ENCODE measurements around the gene IRAK2. TPM values are rescaled to one million over a fixed set of nuclear protein-coding genes. Genes with fewer than 3 reads are reported as not detected.
"Not testable (repeated sequence)": the region's sequence is repeated elsewhere in the genome, so short reads cannot be mapped to it uniquely, and the experiment has no call there.

IRAK2 gene
- total and polyA plus RNA-seq, 3 donors from 2014 or later: 2.1 to 3.8 (median 3.7) TPM

GRCh38 chr3:10119376-10119775 lies 45.3 kb upstream of the IRAK2 start:
- H3K4me3 ChIP-seq: no peak overlapping the region
- TF ChIP-seq POLR2A (IDR thresholded peaks at IDR 0.05): no peak
- TF ChIP-seq, protein P1, sequence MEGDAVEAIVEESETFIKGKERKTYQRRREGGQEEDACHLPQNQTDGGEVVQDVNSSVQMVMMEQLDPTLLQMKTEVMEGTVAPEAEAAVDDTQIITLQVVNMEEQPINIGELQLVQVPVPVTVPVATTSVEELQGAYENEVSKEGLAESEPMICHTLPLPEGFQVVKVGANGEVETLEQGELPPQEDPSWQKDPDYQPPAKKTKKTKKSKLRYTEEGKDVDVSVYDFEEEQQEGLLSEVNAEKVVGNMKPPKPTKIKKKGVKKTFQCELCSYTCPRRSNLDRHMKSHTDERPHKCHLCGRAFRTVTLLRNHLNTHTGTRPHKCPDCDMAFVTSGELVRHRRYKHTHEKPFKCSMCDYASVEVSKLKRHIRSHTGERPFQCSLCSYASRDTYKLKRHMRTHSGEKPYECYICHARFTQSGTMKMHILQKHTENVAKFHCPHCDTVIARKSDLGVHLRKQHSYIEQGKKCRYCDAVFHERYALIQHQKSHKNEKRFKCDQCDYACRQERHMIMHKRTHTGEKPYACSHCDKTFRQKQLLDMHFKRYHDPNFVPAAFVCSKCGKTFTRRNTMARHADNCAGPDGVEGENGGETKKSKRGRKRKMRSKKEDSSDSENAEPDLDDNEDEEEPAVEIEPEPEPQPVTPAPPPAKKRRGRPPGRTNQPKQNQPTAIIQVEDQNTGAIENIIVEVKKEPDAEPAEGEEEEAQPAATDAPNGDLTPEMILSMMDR (IDR thresholded peaks at IDR 0.05): no peak

DNA sequence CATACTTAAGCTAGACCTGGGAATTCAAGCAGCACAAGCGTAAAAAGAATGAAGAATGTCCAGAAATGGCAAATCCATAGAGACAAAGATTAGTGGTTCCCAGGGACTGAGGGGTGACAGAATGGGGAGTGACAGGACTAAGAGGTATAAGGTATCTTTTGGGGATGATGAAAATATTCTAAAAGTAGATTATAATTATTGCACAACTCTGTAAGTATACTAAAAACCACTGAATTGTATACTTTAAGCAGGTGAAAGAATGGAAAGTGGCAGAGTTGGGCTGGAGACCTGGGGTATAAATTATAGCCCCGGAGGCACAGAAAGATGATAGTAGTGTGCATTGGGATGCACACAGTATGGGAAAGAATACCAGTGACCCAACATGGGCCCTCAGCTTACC lies 43.7 kb upstream of the IRAK2 start:
- 88 to 91% methylated on average over 2 of the region's 2 CpGs for WGBS, 2 donors
- no peaks in the 10 kb centered on the region for H3K36me3 ChIP-seq (ENCODE audit: low read depth, missing control alignments)
- no peak overlapping the region for H3K27ac ChIP-seq
- H3K27me3 ChIP-seq: no peaks in the 10 kb centered on the region
- TF ChIP-seq POLR2A (IDR thresholded peaks at IDR 0.05): no peak
- TF ChIP-seq, protein P1 (IDR thresholded peaks at IDR 0.05): no peak
- intact Hi-C loops (cut with DNase I; ENCODE audit: low total_unique reads): no loop called here
- peaks cover 18% of the 10 kb centered on the region for H3K4me1 ChIP-seq
- no peak overlapping the region for H3K4me3 ChIP-seq
- H3K9me3 ChIP-seq: no peaks in the 10 kb centered on the region
- no peak for DNase-seq

More at GRCh38 chr3:10119376-10119775, 45.3 kb upstream of the IRAK2 start:
- H3K4me1 ChIP-seq: peaks cover 18% of the 10 kb centered on the region
- H3K9me3 ChIP-seq: no peaks in the 10 kb centered on the region
- no peak for DNase-seq
- peak overlapping the region in 1 of 2 donors; percentile 44 for H3K27ac ChIP-seq
- 64 to 74% methylated on average over 4 of the region's 4 CpGs for WGBS, 2 donors
- intact Hi-C loops (cut with DNase I; ENCODE audit: low total_unique reads): no loop called here
- no peaks in the 10 kb centered on the region for H3K27me3 ChIP-seq
- no peaks in the 10 kb centered on the region for H3K36me3 ChIP-seq (ENCODE audit: low read depth, missing control alignments)

DNA sequence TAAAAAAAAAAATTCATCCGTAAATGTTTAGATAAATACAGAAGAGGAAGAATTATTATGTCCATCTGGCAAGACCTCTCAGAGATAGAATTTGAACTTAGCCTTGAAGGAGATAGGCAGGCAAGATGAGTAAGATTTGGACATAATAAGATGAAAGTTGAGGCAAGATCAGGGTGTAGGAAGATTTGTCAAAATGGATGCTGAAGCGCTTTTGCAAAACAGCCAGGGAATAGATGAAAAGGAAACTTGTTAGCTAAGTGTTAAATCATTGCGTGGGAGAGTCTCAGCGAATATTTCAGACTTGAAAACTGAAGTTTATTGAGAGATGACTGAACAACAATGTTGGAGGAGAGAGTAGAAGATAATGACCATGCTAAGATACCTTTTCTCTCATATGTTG lies 42.0 kb upstream of the IRAK2 start:
- TF ChIP-seq POLR2A (IDR thresholded peaks at IDR 0.05): no peak
- TF ChIP-seq, protein P1 (IDR thresholded peaks at IDR 0.05): no peak
- no peaks in the 10 kb centered on the region for H3K36me3 ChIP-seq (ENCODE audit: low read depth, missing control alignments)
- H3K9me3 ChIP-seq: no peaks in the 10 kb centered on the region
- H3K27ac ChIP-seq: no peak overlapping the region
- 49 to 69% methylated on average over 4 of the region's 4 CpGs for WGBS, 2 donors
- no peak overlapping the region for H3K4me3 ChIP-seq
- no peak for DNase-seq
- intact Hi-C loops (cut with DNase I; ENCODE audit: low total_unique reads): no loop called here
- peaks cover 10% of the 10 kb centered on the region for H3K4me1 ChIP-seq
- no peaks in the 10 kb centered on the region for H3K27me3 ChIP-seq

- H3K4me3 ChIP-seq; H3K4me1 ChIP-seq; H3K9me3 ChIP-seq; intact Hi-C loops (cut with DNase I; ENCODE audit: low total_unique reads); H3K36me3 ChIP-seq (ENCODE audit: low read depth, missing control alignments); H3K27ac ChIP-seq; H3K27me3 ChIP-seq: not testable (repeated sequence)
- DNase-seq: peak; percentile 63
- WGBS, 2 donors: 85 to 87% methylated on average over 9 of the region's 9 CpGs
Measured at GRCh38 chr3:10135872-10136271, 28.8 kb upstream of the IRAK2 start.

DNA sequence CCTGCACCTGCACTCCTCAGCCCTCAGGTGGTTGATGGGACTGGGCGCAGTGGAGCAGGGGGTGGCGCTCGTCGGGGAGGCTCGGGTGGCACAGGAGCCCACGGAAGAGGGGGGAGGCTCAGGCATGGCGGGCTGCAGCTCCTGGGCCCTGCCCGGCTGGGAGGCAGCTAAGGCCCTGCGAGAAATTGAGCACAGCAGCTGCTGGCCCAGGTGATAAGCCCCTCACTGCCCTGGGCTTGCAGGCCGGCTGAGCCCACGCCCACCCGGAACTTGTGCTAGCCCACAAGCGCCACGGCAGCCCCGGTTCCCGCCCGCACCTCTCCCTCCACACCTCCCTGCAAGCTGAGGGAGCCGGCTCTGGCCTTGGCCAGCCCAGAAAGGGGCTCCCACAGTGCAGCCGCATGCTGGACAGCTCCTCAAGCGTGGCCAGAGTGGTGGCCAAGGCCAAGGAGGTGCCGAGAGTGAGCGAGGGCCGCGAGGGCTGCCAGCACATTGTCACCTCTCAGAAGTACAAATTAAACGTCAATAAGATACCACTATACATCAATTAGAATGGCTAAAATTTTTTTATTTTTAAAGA lies 28.2 kb upstream of the IRAK2 start:
- no peak overlapping the region for H3K4me3 ChIP-seq
- no peaks in the 10 kb centered on the region for H3K27me3 ChIP-seq
- H3K9me3 ChIP-seq: no peaks in the 10 kb centered on the region
- no peak for TF ChIP-seq POLR2A (IDR thresholded peaks at IDR 0.05)
- TF ChIP-seq, protein P1 (IDR thresholded peaks at IDR 0.05): no peak
- no peak for DNase-seq
- H3K27ac ChIP-seq: no peak overlapping the region
- WGBS, 2 donors: 73 to 85% methylated on average over 8 to 25 of the region's 25 CpGs
- intact Hi-C loops (cut with DNase I; ENCODE audit: low total_unique reads): no loop called here
- H3K4me1 ChIP-seq: no peaks in the 10 kb centered on the region
- H3K36me3 ChIP-seq (ENCODE audit: low read depth, missing control alignments): no peaks in the 10 kb centered on the region
